Thyroid gland (tissue), 4 donors: Measurements from ENCODE around the gene USP48.
"Not testable (repeated sequence)": the region's sequence is repeated elsewhere in the genome, so short reads cannot be mapped to it uniquely, and the experiment has no call there.

Source experiments
- CTCF ChIP-seq, 6 experiments: fragments of 200-600 bp in 3 of 6; fragments of 450-650 bp in 3 of 6; sonication (generic) in 3 of 6; IDR thresholded peaks; one replicate each; pipeline ENCODE4 v1.5.1; 2016 to 2019; ENCODE audit warnings: antibody characterized with exemption in 6 of 6, mild to moderate bottlenecking in 2 of 6, inconsistent platforms in 1 of 6, moderate library complexity in 1 of 6
- POLR2A ChIP-seq, 2 donors: fragments of 450-650 bp; IDR thresholded peaks; one replicate each; pipeline ENCODE4 v1.6.1; 2017; ENCODE audit warnings: antibody characterized with exemption in 2 of 2, mild to moderate bottlenecking in 2 of 2, moderate library complexity in 1 of 2

- not testable (repeated sequence) for TF ChIP-seq CTCF, POLR2A (IDR thresholded peaks at IDR 0.05)
Measured at GRCh38 chr1:21631590-21631943, 151.4 kb downstream of the USP48 start.
